HG03565 (cell line): ENCODE measurements around the gene MAZ.

ENCODE experiments used
- ATAC-seq: cut with Tn5 transposase; IDR thresholded peaks from one replicate; pipeline ENCODE4 v1.9.1; 2021; ENCODE audit warnings: mild to moderate bottlenecking, moderate library complexity; ENCODE audit not compliant: unreplicated experiment

Gene MAZ

GRCh38 chr16:29852654-29853053 is 46.3 kb downstream of the MAZ start:
- ATAC-seq: no peak

- ATAC-seq: no peak
These were observed 48.3 kb downstream of the MAZ start for GRCh38 chr16:29854520-29855100.

- no peak for ATAC-seq
These were observed 50.9 kb downstream of the MAZ start for GRCh38 chr16:29857133-29857760.

DNA sequence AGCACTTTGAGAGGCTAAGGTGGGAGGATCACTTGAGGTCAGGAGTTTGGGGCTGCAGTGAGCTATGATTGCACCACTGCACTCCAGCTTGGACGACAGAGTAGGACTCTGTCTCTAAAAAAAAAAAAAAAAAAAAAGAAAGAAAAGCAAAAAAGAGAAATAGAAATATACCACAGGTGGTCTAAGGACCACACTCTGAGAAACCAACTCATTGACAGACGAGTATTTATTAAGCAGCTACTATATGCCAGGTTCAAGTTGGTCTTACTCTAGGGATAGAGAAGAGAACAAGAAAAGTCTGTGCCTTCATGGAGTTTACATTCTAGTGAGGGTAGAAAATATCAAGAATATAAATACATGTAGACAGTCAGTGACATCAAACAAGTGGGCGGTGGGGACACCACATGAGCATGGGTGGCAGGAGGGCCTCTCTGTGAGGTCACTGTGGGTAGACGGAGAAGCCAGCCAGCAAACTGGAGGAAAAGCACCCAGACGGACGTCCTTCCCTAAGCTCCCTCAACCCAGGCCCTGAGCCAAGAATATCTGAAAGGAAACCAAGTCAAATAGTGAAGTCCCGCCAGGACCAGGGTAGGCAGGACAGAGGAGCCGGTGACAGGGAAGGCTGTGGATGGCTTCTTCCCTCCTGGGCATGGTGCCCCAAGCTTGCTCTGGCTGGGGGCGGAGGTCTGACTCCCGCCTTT is 52.0 kb downstream of the MAZ start:
- ATAC-seq: no peak

DNA sequence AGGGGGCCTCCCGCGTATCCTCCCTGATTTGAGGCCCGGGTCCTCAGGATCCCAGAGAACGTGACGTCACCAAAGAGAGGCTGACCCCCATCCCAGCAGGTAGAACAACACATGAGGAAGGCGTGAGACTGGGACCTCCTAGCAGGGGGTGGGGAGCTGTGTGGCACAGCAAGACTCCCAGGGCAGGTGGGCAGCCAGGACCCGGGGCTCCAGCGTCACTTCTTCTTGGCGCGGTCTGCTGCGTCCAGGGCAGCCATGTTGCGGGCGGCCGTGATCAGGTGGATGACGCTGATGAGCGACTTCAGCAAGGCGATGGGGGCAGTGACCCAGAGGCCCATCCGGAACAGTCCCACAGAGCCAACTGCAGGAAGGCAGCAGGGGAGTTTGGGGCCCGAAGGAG is 52.6 kb downstream of the MAZ start:
- no peak for ATAC-seq

- ATAC-seq: no peak
These were observed 53.9 kb downstream of the MAZ start for GRCh38 chr16:29860218-29860617.
